Common myeloid progenitor, CD34-positive (primary cell): ENCODE measurements around the gene PALLD.
"Not testable (repeated sequence)": the region's sequence is repeated elsewhere in the genome, so short reads cannot be mapped to it uniquely, and the experiment has no call there.

Experiments used
- CTCF ChIA-PET: fragments of 350-600 bp; sonication (Branson Sonifier 250); formaldehyde crosslinking; loops from one replicate; lab custom pipeline; 2021; ENCODE audit warnings: antibody characterized with exemption; lab: Charles Lee
- POLR2A ChIA-PET: fragments of 350-600 bp; sonication (Branson Sonifier 250); formaldehyde crosslinking; loops from one replicate; lab custom pipeline; 2021; ENCODE audit warnings: antibody characterized with exemption; lab: Charles Lee
- DNase-seq, 3 donors: peaks; one replicate each; pipeline versions ENCODE4 v3.0.0 to v3.0.0-alpha.2; 2013
- H3K27ac ChIP-seq, 2 experiments: 1 replicate in 1 of 2; 2 replicates in 1 of 2; pipeline ENCODE4 v1.7.0; 2013; ENCODE audit warnings: inconsistent platforms in 2 of 2, low read length in 2 of 2, mild to moderate bottlenecking in 2 of 2, low read depth in 1 of 2, moderate library complexity in 1 of 2; ENCODE audit not compliant: severe bottlenecking in 2 of 2, insufficient read depth in 1 of 2, poor library complexity in 1 of 2
- H3K27me3 ChIP-seq, 5 experiments: replicated peaks in 2 of 5; 1 replicate in 3 of 5; 2 replicates in 2 of 5; pipeline versions ENCODE4 v1.6.1 to v1.7.0; 2013; ENCODE audit warnings: low read length in 4 of 5, mild to moderate bottlenecking in 2 of 5, moderate library complexity in 2 of 5, inconsistent platforms in 1 of 5; ENCODE audit not compliant: insufficient read depth in 5 of 5, control insufficient read depth in 4 of 5
- H3K36me3 ChIP-seq, 4 experiments: 1 replicate in 2 of 4; 2 replicates in 2 of 4; pipeline versions ENCODE4 v1.6.1 to v1.7.0; 2013; ENCODE audit warnings: low read length in 3 of 4, control low read depth in 1 of 4, mild to moderate bottlenecking in 1 of 4; ENCODE audit not compliant: control insufficient read depth in 4 of 4, insufficient read depth in 4 of 4
- H3K4me1 ChIP-seq, 4 experiments: 1 replicate in 3 of 4; 2 replicates in 1 of 4; pipeline versions ENCODE4 v1.6.1 to v1.7.1; 2013; ENCODE audit warnings: low read length in 3 of 4, mild to moderate bottlenecking in 3 of 4, control low read depth in 1 of 4, inconsistent platforms in 1 of 4, moderate library complexity in 1 of 4; ENCODE audit not compliant: control insufficient read depth in 4 of 4, insufficient read depth in 4 of 4; ENCODE audit errors: control extremely low read depth in 1 of 4
- H3K4me3 ChIP-seq, 7 experiments: 1 replicate in 4 of 7; 2 replicates in 3 of 7; pipeline versions ENCODE4 v1.5.1 to v1.7.0; 2013; ENCODE audit warnings: mild to moderate bottlenecking in 7 of 7, low read length in 6 of 7, moderate library complexity in 6 of 7, inconsistent platforms in 2 of 7, low read depth in 2 of 7, control low read depth in 1 of 7; ENCODE audit not compliant: insufficient read depth in 4 of 7, control insufficient read depth in 1 of 7; ENCODE audit errors: extremely low read depth in 1 of 7
- H3K9me3 ChIP-seq, 5 experiments: 1 replicate in 4 of 5; 2 replicates in 1 of 5; pipeline versions ENCODE4 v1.6.1 to v1.7.1; 2013; ENCODE audit warnings: low read length in 4 of 5, mild to moderate bottlenecking in 2 of 5, inconsistent platforms in 1 of 5, low read depth in 1 of 5, moderate library complexity in 1 of 5; ENCODE audit not compliant: control insufficient read depth in 4 of 5, insufficient read depth in 2 of 5; ENCODE audit errors: control extremely low read depth in 1 of 5
- WGBS: methylation state at CpG from one replicate; pipeline ENCODE4 v1.1.5; 2013; ENCODE audit not compliant: insufficient coverage; 5-methylcytosine and 5-hydroxymethylcytosine counted together

Gene PALLD

DNA sequence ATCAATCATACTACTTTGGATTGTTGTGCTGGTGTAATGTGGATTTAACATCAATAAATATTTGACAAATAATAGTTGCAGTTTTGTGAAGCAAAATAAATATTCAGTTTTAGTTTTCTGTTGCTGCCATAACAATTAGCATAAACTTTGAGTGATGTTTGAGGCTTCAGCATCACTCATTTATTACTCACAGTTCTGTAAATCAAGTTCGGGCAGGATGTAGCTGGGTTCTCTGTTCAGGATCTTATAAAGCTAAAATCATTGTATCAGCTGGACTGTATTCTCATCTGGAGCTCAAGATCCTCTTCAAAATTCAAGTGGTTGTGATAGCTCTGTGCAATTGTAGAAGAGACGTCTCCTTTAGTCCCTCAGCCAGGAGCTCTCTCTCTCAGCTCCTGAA, 431.5 kb downstream of the PALLD start:
- H3K36me3 ChIP-seq = peaks cover 0 to 3% (median 1%) of the 10 kb centered on the region in 4 experiments
- H3K4me3 ChIP-seq = no peak overlapping the region
- 100% methylated on average over 1 of the region's 2 CpGs for WGBS
- ChIA-PET POLR2A (no interaction called here), CTCF (interaction anchor here (0.9 to 1.2 kb wide), 2 partner anchors 74 to 217 kb away, joined by 3 read pairs; no protein-coding TSS in a partner anchor)
- H3K9me3 ChIP-seq = peaks cover 0 to 22% (median 4%) of the 10 kb centered on the region in 5 experiments
- H3K27ac ChIP-seq = no peak overlapping the region
- no peak for DNase-seq
- no peaks in the 10 kb centered on the region for H3K27me3 ChIP-seq
- no peaks in the 10 kb centered on the region for H3K4me1 ChIP-seq

DNA sequence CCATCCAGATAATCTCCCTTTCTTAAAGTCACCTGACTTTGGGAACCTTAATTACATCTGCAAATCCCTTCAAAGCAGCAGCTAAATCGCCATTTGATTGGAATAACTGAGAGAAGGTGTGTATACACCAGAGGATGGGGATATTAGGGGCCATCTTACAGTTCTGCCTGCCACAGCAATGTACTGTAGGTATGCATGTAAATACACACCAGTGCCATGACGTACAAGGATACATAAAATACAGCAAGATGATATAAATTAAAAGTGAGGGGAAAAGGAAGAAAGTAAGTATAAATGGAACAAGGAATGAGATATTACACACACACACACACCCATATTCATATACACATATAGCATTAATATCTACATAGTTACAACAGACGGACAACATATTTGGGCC, 432.0 kb downstream of the PALLD start:
- Histone ChIP-seq H3K4me3 (no peak overlapping the region), H3K4me1 (no peaks in the 10 kb centered on the region), H3K27ac (no peak overlapping the region), H3K27me3 (no peaks in the 10 kb centered on the region), H3K36me3 (peaks cover 0 to 3% (median 1%) of the 10 kb centered on the region in 4 experiments), H3K9me3 (peaks cover 0 to 25% (median 4%) of the 10 kb centered on the region in 5 experiments)
- ChIA-PET CTCF (interaction anchor here (0.7 to 1.2 kb wide), 7 partner anchors 10 to 557 kb away, joined by 3 read pairs; no protein-coding TSS in a partner anchor), POLR2A (no interaction called here)
- no peak for DNase-seq
- WGBS = no CpG with 5 or more reads among the region's 3 CpGs

DNA sequence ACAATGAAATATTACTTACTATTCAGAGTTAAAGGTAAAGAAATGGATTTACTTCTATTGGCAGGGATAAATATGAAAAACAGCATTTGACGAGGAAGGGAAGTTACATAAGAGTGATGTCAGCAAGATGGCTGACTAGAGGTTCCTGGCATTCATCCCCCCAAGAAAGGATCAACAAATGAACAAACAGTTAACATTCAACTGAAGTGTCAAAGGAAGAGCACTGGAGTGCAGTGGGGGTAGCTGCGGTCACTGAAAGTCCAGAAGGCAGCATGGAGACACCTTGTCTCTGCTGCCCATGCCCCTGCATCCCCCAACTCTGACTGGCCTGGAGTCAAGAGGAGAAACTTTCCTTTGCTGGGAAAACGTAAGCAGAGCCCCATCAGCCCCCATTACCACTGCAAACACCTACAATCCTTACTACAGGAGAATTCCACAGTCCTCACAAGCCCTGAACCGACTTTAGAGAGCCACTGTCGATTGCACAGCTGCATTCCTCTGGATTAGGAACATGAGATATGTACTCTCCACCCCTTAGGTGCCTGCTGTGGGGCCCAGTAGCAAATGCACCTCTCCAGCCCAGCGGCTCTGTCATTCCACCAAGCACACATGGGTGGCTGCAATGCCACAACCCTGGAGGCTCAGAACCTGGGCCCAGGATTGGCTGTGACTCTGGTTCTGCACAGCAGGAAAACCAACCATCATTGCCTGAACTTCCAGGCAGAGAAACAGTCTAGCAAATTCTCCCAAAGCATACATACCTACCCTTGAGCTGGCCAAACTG, 433.8 kb downstream of the PALLD start:
- ChIA-PET POLR2A (no interaction called here), CTCF (interaction anchor here (1.2 kb wide), 1 partner anchor 8 kb away, joined by 3 read pairs; no protein-coding TSS in a partner anchor)
- Histone ChIP-seq H3K27me3 (no peaks in the 10 kb centered on the region), H3K36me3 (peaks cover 0 to 3% (median 1%) of the 10 kb centered on the region in 4 experiments), H3K4me3 (no peak overlapping the region), H3K9me3 (peaks cover 0 to 35% (median 5%) of the 10 kb centered on the region in 5 experiments), H3K27ac (no peak overlapping the region), H3K4me1 (no peaks in the 10 kb centered on the region)
- WGBS = 97% methylated on average over 5 of the region's 6 CpGs
- no peak for DNase-seq

DNA sequence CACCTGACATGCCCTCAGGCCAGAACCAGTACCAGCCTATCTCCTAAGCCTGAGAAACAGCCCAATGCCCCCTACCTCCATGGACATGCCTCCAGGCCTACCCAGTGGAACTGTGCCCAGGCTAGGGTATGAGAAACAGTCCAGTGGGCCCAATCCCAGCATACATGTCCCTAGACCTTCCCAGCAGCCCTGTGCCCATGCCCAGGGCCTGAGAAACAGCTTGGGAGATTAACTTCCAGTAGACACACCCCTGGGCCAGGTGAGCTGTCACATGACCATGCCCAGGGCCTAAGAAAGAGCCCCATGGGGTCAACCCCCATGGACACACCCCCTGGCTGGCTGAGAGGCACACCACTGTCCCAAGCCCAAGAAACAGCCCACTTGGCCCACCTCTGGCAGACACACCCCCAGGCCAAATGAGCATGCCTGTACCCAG, 434.4 kb downstream of the PALLD start:
- ChIA-PET CTCF (interaction anchor here (1.0 to 1.9 kb wide), 2 partner anchors 7 to 14 kb away, joined by 3 to 10 read pairs; no protein-coding TSS in a partner anchor), POLR2A (no interaction called here)
- H3K27me3 ChIP-seq = no peaks in the 10 kb centered on the region
- no peak overlapping the region for H3K4me3 ChIP-seq
- no peak overlapping the region for H3K27ac ChIP-seq
- DNase-seq = no peak
- H3K9me3 ChIP-seq = peaks cover 0 to 37% (median 5%) of the 10 kb centered on the region in 5 experiments
- no peaks in the 10 kb centered on the region for H3K4me1 ChIP-seq
- peaks cover 0 to 3% (median 1%) of the 10 kb centered on the region in 4 experiments for H3K36me3 ChIP-seq

DNA sequence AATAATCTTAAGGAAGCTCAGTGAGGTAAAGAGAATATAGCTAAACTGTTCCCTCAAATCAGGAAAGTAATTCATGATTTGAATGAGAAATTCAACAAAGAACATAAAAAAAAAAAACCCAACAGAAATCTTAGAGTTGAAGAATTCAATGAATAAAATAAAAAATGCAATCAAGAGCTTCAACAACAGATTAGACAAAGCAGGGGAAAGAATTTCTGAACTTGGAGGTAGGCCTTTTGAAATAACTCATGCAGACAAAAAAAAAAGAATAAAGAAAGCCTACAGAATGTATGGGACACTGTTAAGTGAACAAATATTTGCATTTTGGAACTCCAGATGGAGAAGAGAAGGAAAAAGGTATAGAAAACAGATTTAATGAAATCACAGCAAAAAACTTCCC, 435.3 kb downstream of the PALLD start:
- CTCF ChIA-PET = interaction anchor here (1.0 to 1.9 kb wide), 4 partner anchors 8 to 221 kb away, joined by 3 to 10 read pairs (median 4); no protein-coding TSS in a partner anchor
- no peaks in the 10 kb centered on the region for H3K27me3 ChIP-seq
- no peaks in the 10 kb centered on the region for H3K4me1 ChIP-seq
- peaks cover 0 to 3% (median 0%) of the 10 kb centered on the region in 4 experiments for H3K36me3 ChIP-seq
- no peak overlapping the region for H3K4me3 ChIP-seq
- DNase-seq = peak in 1 of 3 donors; percentile 6
- POLR2A ChIA-PET = no interaction called here
- H3K27ac ChIP-seq = no peak overlapping the region
- H3K9me3 ChIP-seq = peaks cover 0 to 37% (median 5%) of the 10 kb centered on the region in 5 experiments

DNA sequence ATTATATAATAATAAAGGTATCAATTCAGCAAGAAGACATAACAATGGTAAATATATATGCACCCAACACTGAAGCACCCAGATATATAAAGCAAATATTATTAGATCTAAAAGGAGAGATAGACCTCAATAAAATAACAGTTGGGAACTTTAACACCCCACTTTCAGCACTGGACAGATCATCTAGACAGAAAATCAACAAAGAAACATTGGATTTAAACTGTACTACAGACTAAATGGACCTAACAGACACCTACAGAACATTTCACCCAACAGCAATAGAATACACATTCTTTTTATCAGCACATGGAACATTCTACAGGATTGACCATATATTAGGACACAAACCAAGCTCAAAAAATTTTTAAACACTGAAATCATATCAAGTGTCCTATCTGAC, 436.6 kb downstream of the PALLD start:
- Histone ChIP-seq H3K4me3 (no peak overlapping the region), H3K27ac (no peak overlapping the region), H3K36me3 (peaks cover 0 to 3% (median 0%) of the 10 kb centered on the region in 4 experiments), H3K9me3 (peaks cover 0 to 41% (median 5%) of the 10 kb centered on the region in 5 experiments), H3K27me3 (no peaks in the 10 kb centered on the region), H3K4me1 (no peaks in the 10 kb centered on the region)
- DNase-seq = no peak
- ChIA-PET POLR2A (no interaction called here), CTCF (interaction anchor here (0.6 to 1.9 kb wide), 3 partner anchors 10 to 664 kb away, joined by 3 to 10 read pairs (median 3); no protein-coding TSS in a partner anchor)

DNA sequence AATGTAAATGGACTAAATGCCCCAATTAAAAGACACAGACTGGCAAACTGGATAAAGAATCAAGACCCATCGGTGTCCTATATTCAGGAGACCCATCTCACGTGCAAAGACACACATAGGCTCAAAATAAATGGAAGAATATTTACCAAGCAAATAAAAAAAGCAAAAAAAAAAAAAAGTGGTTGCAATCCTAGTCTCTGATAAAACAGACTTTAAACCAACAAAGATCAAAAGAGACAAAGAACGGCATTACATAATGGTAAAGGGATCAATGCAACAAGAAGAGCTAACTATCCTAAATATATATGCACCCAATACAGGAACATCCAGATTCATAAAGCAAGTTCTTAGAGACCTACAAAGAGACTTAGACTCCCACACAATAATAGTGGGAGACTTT, 440.6 kb downstream of the PALLD start:
- H3K36me3 ChIP-seq, H3K4me1 ChIP-seq, H3K27ac ChIP-seq, POLR2A ChIA-PET, H3K4me3 ChIP-seq, CTCF ChIA-PET, H3K27me3 ChIP-seq, DNase-seq: not testable (repeated sequence)
- no CpG with 5 or more reads among the region's 3 CpGs for WGBS
- H3K9me3 ChIP-seq = peaks cover 0 to 29% (median 2%) of the 10 kb centered on the region in 5 experiments
